GM11168 (cell line): ENCODE measurements around the gene ANKS3.

Experiments
- in situ Hi-C: fragments of 300-500 bp; cut with MboI; formaldehyde crosslinking; loops from one replicate; pipeline ENCODE4 v1.12.0; 2022; ENCODE audit warnings: low sequenced_read_pairs; ENCODE audit not compliant: unreplicated experiment

The ANKS3 gene

DNA sequence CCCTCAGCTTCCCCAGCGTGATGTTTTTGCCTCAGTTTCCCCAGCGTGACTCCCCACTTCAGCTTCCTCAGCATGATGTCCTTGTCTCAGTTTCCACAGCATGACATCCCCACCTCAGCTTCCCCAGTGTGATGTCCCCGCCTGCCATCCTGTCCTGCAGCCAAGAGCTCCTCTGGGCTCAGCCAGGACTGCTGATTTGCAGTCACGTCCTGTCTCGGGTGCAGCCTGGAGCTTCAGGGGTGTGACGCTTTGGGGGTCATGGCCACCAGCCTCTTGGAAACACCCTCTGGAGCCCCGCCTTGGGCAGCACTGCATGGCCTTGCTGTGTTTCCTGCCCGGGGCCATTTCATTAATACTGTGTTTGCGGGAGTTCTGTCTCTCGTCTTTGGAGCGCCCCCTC lies 57.2 kb downstream of the ANKS3 start:
- in situ Hi-C loops: no loop called here

DNA sequence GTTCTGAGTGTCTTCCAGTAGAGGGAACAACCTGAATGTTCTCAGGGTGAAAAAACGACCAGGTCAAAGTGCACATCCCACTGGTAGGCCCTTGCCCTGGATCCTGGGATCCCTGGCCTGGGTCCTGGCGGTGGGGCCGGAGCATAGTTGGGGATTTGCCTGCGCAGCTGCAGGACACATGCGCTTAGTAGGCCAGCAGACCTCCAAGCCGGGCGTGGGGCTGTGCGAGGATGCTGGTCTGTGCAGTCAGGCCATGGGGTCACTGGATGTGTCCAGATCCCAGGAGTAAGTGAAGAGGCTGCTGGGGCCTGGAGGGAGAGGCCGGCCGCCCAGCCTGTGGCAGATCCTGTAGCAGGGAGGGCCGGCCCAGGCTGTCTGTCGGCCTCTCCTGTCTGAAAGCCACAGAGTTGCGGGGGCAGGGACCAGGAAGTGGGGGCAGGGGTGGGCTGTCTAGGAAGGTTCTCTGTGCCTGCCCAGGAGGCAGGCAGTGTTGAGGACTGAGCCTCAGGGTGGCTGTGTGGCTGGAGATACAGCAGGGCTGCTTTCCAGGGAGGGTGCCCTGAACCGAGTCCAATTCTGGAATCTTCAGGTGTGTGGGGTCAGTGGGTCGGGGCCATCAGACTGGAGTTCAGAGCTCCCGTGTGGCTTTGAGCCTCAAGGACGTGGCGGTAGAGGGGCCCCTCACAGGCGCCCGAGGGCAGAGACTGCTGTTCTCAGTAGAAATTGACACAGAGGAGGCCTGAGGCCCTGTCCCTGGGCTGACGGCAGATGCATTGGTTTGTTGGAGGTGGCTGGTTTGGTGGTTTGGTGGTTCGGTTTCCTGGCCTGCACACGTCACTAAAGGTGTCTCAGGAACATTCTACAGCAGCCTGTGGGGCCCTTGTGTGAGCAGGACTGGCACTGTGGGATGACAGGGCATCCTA lies 57.9 kb downstream of the ANKS3 start:
- in situ Hi-C loops: no loop called here

DNA sequence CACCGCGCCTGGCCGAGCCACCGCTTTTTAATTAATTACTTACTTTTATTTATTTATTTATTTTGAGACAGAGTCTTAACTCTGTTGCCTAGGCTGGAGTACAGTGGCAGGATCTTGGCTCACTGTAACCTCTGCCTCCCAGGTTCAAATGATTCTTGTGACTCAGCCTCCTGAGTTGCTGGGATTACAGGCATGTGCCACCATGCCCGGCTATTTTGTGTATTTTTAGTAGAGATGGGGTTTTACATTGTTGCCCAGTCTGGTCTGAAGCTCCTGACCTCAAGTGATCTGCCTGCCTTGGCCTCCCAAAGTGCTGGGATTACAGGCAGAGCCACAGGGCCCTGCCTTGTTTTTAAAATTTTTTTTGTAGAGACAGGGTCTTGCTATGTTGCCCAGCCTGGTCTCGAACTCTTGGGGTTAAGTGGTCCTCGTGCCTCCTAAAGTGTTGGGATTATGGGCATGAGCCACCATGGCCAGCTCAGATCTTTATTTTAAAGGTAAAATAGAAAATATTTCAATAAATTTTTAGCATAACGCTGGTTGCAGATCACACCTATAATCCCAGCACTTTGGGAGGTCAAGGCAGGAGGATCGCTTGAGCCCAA lies 59.0 kb downstream of the ANKS3 start:
- in situ Hi-C loops: no loop called here

DNA sequence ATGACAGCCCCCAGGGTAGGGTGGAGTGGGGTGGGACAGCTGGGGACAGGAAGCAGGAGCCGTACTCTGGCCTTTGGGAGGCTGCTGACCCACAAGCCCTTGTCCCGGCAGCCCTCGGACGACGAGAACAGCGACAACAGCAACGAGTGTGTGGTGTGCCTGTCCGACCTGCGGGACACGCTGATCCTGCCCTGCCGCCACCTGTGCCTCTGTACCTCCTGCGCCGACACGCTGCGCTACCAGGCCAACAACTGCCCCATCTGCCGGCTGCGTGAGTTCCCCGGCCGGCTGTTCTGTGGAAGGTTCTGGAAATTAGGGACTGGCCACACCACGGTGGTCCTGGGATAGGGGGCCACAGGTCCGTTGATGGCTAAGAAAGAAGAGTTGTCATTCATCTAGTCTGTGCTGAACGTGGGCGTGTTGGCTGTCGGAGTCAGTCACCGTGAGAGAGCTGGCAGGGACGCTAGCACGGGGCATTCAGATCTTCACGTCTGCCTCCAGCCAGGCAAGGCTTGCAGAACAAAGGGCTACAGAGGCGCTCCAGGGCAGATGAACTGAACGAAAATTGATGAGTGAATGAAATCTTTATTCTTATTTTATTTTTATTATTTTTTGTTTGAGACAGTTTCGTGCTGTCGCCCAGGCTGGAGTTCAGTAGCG lies 60.6 kb downstream of the ANKS3 start:
- in situ Hi-C loops: no loop called here

DNA sequence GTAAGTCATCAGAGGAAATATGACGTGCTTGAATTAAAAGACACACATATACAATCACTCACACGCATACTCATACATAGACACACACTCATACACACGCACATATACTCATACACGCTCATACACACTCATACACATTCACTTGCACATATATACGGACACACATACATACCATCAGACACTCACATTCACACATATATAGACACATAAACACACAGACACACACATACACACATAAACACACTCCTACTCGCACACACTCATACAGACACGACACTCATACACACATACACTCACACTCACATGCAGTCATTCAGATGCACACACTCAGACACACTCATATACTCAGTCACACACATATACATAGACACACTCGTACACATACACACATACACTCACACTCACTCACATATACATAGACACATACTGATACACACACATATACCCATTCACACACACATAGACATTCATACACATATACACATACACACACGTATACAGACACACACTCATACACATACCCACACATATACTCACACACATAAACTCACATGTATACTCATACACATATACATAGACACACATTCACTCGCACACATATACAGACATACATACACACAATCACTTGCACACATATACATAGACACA lies 65.6 kb downstream of the ANKS3 start:
- in situ Hi-C loops: no loop called here

DNA sequence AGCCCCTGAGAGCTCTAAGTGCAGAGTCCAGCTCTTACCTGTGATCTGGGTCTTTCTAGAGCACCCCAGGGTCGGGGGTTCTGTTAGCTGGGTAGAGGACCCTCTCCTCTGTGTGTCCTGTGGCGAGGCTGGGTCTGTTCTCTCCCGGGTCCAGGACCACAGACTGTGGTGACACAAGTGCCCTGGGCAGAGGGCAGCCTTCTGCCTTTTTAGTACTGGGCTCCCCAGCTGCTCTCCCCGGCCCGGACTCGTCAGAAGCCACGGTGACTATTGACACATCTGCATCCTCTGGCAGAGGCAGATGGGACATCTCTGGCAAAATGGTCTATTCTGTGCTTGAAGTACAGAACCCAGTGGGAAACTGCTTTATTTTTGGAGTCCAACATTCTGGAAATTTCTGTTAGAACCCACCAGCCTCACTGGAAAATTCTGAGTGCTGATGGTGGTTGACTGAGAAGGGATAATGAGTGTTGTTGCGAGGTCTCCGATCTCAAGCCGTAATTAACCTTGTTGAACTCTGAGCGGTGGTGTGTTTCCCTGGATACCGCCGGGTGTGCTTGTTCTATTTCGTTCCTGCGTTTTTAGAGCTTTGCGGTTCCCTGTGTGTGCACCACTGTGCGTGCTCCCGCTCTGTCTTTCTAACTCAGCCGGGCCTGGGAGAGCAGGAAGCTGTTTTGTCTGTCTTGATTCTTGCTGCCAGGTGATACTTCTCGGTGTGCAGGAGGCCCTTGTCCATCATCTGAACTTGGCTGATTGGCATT lies 66.7 kb downstream of the ANKS3 start:
- in situ Hi-C loops: no loop called here

DNA sequence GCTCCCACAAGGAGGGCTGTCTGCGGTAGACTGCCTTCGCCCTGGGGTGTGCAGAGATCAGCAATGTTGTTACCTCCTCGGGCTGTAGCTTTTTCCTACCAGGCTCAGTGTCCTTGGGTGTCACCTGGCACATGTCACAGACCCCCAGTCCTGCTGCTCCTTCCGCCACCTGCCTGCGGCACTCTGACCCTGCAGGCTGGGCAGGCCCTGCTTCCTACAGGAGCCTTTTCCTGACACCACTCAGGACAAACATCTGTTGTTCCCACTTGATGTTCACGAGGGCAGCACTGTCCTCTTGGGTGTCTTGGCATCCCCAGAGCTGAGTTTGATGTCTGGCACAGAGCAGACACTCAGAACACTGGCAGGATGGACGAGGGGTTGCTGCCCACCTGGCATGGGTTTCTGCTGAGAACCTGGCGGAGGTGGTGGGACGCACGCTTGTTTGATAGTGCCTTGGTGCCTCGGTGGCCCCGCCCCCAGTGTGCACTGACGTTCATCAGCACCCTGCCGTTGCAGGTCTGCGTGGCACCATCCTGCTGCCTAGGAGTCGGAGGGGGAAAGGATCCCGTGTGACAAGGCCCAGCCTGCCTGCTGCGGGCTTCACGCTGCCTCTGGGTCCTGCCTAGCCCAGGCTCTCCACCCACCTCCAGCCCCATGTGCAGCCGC lies 67.4 kb downstream of the ANKS3 start:
- in situ Hi-C loops: no loop called here

DNA sequence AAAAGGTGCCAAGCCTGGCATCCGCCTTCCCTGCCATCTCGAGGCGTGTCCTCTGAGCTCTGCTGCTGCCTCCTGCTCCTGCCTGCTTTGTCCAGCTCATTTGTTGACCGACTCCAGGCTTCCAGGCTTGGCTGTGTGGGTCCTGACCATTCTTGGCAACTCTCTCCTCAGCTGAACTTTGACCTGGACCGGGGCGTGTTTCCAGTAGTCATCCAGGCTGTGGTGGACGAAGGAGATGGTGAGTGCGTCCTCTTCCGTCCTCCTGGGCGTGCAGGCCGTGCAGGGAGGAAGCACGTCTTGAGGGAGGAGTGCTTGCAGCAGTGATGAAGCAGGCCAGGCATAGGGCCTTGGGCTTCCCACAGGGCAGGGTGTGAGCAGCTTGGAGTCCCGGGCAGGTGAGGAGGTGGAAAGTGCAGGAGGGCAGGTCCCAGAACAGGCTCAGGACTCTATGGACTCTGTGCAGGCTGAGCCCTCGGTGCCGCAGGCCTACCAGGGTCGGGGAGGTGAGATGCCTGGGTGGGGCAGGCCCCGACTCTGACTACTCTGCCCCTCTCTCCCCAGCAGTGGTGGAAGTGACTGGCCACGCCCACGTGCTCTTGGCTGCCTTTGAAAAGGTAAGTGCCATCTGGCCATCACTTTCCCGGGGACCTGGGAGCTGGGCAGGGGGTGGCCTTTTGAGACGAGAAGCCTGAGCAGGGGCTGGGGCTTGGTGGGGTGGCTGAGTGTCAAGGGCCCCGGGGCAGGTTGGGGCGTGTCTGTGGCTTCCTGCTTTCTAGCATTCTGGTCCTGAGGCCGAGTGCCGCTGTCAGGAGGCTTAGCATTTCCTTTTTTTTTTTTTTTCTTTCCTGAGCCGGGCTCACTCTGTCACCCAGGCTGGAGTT lies 69.3 kb downstream of the ANKS3 start:
- in situ Hi-C loops: no loop called here

DNA sequence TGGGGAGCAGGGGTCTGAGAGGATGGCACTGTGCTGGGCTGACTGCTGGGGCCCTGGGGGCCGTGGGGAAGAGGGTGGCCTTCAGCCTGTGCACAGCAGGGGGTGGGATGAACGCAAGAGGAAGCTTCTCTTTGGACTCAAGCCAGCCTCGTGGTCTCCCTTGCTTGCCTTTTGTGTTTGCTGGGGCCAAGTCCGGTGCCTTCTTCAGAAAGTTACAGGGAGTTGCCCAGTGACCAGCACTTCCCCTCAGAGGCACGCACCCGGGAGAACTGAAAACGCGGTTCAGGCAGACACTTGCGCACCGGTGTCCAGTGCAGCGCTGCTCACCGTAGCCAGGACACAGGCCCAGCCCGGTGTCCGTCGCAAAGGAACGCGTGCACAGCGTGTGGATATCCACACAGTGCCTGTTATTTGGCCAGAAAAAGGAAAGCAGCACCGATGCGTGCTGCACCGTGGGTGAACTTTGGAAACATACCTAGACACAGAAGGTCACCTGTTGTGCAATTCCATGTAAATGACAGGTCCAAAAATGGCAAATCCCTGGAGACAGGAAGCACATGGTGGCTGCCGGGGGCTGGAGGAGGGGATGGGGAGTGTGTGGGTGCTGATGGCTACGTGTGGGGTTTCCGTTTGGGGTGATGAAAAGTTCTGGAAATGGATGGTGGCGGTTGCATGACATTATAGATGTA lies 70.2 kb downstream of the ANKS3 start:
- in situ Hi-C loops: no loop called here

DNA sequence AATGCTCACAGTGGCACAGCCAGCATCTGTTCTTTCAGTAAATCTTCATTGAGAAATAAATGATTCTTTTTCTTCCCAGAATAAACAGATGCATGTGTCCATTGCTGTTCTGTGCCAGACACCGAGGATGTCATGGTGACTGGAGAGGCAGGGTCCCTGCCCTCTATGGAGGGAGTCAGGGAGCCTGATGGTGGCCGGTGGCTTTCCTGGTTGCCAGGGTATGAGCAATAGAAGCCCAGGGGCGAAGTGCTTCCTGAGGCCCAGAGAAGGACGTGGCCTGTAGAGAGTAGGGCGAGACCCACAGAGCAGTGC lies 70.7 kb downstream of the ANKS3 start:
- in situ Hi-C loops: no loop called here

DNA sequence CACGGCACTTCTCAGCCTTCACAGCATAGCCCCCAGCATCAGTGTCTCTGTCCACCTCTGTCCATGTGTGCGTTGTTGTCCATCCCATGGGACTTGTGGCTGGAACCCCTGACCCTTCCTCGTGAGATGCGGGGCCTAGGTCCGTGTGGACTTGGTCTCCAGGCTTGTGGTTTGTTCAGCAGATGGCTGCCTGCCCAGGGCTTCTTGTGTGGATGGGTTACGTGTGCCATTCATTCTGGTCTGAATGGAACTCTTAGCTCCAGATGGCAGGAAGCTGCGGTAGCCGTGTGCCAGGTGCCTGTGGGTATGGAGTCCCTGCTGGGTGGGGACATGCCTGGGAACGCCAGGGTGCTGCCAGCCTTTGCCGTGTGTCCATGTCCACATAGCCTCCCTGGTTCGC lies 72.4 kb downstream of the ANKS3 start:
- in situ Hi-C loops: no loop called here

DNA sequence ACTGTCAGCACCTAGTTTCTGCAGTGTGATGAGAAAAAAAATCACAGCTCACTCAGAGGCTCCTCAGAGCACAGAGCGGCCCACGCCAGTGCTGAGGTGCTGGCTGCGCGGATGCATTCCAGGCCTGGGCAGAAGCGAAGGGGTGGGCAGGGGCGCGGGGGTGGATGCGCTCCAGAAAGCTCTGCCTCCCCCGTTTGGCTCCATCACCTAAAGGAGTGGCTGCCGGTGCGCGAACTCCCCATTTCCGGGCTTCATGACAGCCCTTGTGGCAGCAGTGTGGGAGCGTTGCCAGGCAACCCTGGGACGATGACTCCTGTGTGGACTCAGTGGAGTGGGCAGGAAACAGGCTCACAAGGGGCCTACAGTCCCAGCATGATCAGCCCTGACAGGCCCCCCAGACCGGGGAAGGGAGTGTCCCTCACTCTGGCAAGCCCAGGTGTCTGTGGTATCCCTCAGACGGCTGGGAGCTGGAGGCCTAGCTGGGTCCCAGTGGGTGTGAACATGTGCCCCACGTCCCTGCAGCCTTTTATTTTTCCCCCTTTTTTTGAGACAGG lies 73.5 kb downstream of the ANKS3 start:
- in situ Hi-C loops: no loop called here

DNA sequence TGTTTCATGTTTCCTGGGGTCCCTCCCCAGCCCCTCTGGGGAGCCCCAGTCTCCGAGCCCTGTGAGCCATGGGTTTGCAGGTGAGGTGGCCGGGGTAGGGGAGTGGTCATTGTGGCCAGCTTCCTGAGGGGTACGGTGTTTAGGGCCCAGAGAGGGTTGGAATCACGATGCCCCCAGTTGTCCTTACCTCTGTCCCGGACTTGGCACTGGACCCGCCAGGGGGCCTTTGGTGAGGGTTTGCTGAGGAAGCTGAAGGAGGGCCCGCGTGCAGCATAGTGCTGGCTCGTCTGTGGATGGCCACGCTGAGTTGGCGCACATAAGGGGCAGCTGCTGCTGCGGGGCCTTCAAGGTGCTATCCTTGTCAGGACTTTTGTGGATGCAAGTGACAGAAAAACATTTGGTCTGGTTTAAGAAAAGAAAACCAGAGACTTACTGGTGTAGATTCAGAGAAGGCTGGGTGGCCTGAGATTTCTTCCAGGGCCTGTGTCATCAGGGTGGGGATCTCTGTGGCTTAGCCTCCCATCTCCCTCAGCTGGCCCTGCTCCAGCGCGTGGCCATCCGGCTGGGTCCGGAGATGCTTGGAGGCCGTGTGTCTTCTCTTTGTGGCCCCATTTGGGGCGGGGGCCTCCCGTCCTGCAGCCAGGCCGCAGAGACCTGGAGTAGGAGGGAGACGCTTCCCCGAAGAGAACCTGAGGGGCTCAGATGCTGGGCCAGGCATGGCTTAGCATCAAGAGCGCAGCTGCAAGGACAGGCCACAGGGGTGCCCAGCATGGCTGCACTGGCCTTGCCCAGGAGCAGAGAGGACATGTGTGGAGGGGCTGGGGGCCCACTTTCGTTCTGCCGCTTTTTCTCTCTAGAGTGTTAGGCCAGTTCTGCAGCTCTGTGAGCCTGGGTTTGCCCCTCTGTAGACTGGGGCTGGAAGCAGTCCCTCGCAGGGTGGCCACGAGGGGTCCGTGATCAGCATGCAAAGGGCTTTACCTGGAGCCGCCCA lies 74.4 kb downstream of the ANKS3 start:
- in situ Hi-C loops: no loop called here

DNA sequence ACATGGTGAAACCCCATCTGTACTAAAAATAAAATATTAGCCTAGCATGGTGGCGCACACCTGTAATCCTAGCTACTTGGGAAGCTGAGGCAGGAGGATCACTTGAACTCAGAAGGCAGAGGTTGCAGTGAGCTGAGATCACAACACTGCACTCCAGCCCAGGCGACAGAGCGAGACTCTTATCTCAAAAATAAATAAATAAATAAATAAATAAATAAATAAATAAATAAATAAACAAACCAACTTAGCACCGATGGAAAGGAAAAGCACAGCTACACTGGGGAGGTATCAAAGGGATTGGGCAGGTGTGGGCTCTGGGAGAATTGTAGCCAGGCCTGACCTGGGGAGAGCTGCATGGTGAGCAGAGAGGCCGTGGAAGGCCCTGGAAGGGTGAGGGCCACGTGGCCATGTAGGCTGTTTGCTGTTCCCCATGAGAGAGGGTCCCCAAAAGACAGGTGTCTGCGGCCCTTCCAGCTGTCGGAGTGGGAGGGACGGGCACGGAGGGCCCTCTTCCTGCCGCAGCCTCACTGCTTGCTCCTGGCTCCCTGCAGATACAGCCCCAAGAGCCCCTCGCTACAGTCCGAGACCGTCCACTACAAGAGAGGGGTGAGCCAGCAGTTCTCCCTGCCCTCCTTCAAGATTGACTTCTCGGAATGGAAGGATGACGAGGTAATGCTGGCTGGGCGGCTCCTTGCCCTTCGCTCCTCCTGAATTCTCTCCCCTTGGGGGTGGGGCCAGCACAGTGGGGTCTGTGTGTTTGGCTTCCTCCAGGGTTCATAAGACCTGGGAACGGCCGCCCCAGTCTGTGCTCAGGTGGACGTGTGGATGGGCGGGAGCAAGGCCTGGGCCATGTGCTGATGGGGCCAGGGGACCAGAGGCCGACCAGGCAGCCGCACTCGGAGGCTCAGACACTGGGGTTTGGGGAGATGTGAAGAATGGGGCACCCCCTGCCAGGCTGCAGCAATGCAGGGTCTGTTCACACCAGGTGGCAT lies 77.1 kb downstream of the ANKS3 start:
- in situ Hi-C loops: no loop called here

DNA sequence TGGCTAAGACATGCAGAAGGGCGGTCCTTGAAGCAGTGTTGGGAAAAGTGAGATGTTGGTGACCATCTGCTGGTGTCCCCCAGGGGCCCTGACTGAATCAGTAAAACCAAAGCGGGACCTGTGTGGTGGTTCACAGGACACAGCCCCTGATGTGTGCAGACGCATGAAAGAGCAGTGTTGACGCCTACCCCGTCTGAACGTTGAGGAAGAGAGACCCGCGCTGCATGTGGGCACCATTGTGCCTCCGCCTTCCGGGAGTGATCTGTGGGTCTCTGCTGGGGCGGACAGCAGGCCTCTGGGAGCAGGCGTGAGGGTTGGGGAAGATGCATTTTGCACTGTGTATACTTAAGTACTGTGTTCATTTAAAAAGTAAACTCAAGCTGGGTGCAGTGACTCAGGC lies 77.8 kb downstream of the ANKS3 start:
- in situ Hi-C loops: no loop called here

DNA sequence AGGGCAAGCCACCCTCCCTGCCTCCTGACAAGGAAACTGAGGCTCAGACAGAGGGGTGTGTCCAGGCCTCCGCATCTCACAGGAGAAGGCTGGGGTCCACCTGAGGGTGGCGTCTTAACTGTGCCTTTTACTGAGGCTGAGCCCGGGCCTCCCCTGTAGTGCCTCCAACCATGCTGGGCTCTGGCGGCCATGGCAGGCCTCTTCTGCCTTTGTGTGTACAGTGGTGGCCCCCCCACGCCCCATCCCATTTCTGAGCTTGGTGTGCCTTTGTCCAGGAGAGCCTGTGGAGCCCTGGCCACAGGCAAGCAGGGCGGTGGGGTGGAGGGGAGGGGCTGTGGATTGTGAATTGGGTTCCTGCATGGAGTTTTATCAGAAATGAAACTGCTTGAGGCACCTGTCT lies 78.3 kb downstream of the ANKS3 start:
- in situ Hi-C loops: no loop called here
